Liver (tissue), 9 donors: ENCODE data around the gene TRPC4AP. TPM values are rescaled to one million over a fixed set of nuclear protein-coding genes. Genes with fewer than 3 reads are reported as not detected.

ENCODE experiments used
- DNase-seq: peaks from one replicate; pipeline ENCODE4 v3.0.0-alpha.2; 2017; ENCODE audit warnings: low spot score
- H3K27ac ChIP-seq, 2 donors: one replicate each; pipeline ENCODE4 v1.7.0; 2013; ENCODE audit warnings: inconsistent platforms in 2 of 2, low read length in 2 of 2, control low read depth in 1 of 2, low read depth in 1 of 2, mild to moderate bottlenecking in 1 of 2
- H3K27me3 ChIP-seq, 4 donors: one replicate each; pipeline versions ENCODE4 v1.6.1 to v1.7.0; 2013; ENCODE audit warnings: low read length in 3 of 4, inconsistent platforms in 1 of 4, mild to moderate bottlenecking in 1 of 4, moderate library complexity in 1 of 4; ENCODE audit not compliant: control insufficient read depth in 4 of 4, insufficient read depth in 4 of 4
- H3K36me3 ChIP-seq, 4 donors: one replicate each; pipeline versions ENCODE4 v1.6.1 to v1.7.0; 2013; ENCODE audit warnings: low read length in 3 of 4, mild to moderate bottlenecking in 3 of 4, low read depth in 1 of 4, moderate library complexity in 1 of 4; ENCODE audit not compliant: control insufficient read depth in 4 of 4, insufficient read depth in 3 of 4
- H3K4me1 ChIP-seq, 4 donors: one replicate each; pipeline versions ENCODE4 v1.6.1 to v1.7.0; 2013; ENCODE audit warnings: low read length in 3 of 4, mild to moderate bottlenecking in 3 of 4, moderate library complexity in 1 of 4; ENCODE audit not compliant: control insufficient read depth in 4 of 4, insufficient read depth in 4 of 4
- H3K4me3 ChIP-seq, 3 donors: one replicate each; pipeline versions ENCODE4 v1.6.1 to v1.7.0; 2013; ENCODE audit warnings: low read length in 3 of 3, control low read depth in 1 of 3, low read depth in 1 of 3, mild to moderate bottlenecking in 1 of 3
- H3K9ac ChIP-seq, 2 donors: one replicate each; pipeline ENCODE4 v1.7.0; 2013; ENCODE audit warnings: low read length in 2 of 2, mild to moderate bottlenecking in 2 of 2, moderate library complexity in 2 of 2, control low read depth in 1 of 2, low read depth in 1 of 2
- H3K9me3 ChIP-seq, 4 donors: one replicate each; pipeline versions ENCODE4 v1.6.1 to v1.7.0; 2013; ENCODE audit warnings: low read length in 3 of 4; ENCODE audit not compliant: control insufficient read depth in 4 of 4
- EGR1 ChIP-seq, 2 donors: IDR thresholded peaks; 2 replicates each; pipeline ENCODE4 v1.6.1; 2016 to 2018; ENCODE audit warnings: antibody characterized with exemption in 2 of 2, low read depth in 2 of 2
- FOXA1 ChIP-seq: IDR thresholded peaks from 2 replicates; pipeline ENCODE4 v1.6.1; 2016; ENCODE audit warnings: antibody characterized with exemption
- FOXA2 ChIP-seq: IDR thresholded peaks from 2 replicates; pipeline ENCODE4 v1.6.1; 2016; ENCODE audit warnings: antibody characterized with exemption
- GABPA ChIP-seq, 2 donors: IDR thresholded peaks in 1 of 2; conservative IDR thresholded peaks in 1 of 2; 2 replicates each; pipeline ENCODE4 v1.6.1; 2016; ENCODE audit warnings: antibody characterized with exemption in 2 of 2, mild to moderate bottlenecking in 1 of 2, moderate library complexity in 1 of 2
- HNF4A ChIP-seq, 2 donors: conservative IDR thresholded peaks; 2 replicates each; pipeline ENCODE4 v1.6.1; 2016; ENCODE audit warnings: antibody characterized with exemption in 2 of 2, mild to moderate bottlenecking in 2 of 2
- HNF4G ChIP-seq: IDR thresholded peaks from 2 replicates; pipeline ENCODE4 v1.6.1; 2016; ENCODE audit warnings: antibody characterized with exemption
- JUND ChIP-seq, 2 donors: IDR thresholded peaks; 2 replicates each; pipeline ENCODE4 v1.6.1; 2016; ENCODE audit warnings: antibody characterized with exemption in 2 of 2
- NR2F2 ChIP-seq: IDR thresholded peaks from 2 replicates; pipeline ENCODE4 v1.6.1; 2016; ENCODE audit warnings: antibody characterized with exemption
- RAD21 ChIP-seq, 2 donors: IDR thresholded peaks; 2 replicates each; pipeline ENCODE4 v1.6.1; 2016; ENCODE audit warnings: antibody characterized with exemption in 2 of 2, mild to moderate bottlenecking in 2 of 2
- RXRA ChIP-seq, 2 donors: IDR thresholded peaks; 2 replicates each; pipeline ENCODE4 v1.6.1; 2017 to 2018; ENCODE audit warnings: antibody characterized with exemption in 2 of 2, mild to moderate bottlenecking in 1 of 2
- SP1 ChIP-seq: IDR thresholded peaks from 2 replicates; pipeline ENCODE4 v1.6.1; 2018; ENCODE audit warnings: antibody characterized with exemption, mild to moderate bottlenecking
- TAF1 ChIP-seq: conservative IDR thresholded peaks from 2 replicates; pipeline ENCODE4 v1.6.1; 2016; ENCODE audit warnings: antibody characterized with exemption, mild to moderate bottlenecking
- YY1 ChIP-seq: IDR thresholded peaks from 2 replicates; pipeline ENCODE4 v1.6.1; 2016; ENCODE audit warnings: antibody characterized with exemption, mild to moderate bottlenecking
- WGBS: extraction: QIAGEN DNeasy Blood & Tissue Kit; methylation state at CpG from one replicate; pipeline ENCODE4 v1.1.7; 2013; 5-methylcytosine and 5-hydroxymethylcytosine counted together
- polyA plus RNA-seq, 2 donors: library from polyadenylated mRNA; stranded (reverse) in 1 of 2; unstranded in 1 of 2; fragments of 200-250 nt in 1 of 2; fragments of >200 nt in 1 of 2; fragmentation: Nextera tagmentation in 1 of 2; extraction: Ambion mirVana in 1 of 2; gene quantifications; one replicate each; pipeline versions ENCODE4 v1.2.1 to v1.2.3, GENCODE V29; 2013 to 2015
- total RNA-seq, 2 donors: library from RNA; depleted of rRNA; stranded (reverse); fragments of >200 nt; gene quantifications; one replicate each; pipeline ENCODE4 v1.2.3, GENCODE V29; 2014
- TF ChIP-seq, protein P1 (sequence below): IDR thresholded peaks from 2 replicates; pipeline ENCODE4 v1.6.1; 2016; ENCODE audit warnings: antibody characterized with exemption
- TF ChIP-seq, protein P2 (sequence below): IDR thresholded peaks from 2 replicates; pipeline ENCODE4 v1.6.1; 2016; ENCODE audit warnings: antibody characterized with exemption, mild to moderate bottlenecking
- TF ChIP-seq, protein P3 (sequence below): IDR thresholded peaks from 2 replicates; pipeline ENCODE4 v1.6.1; 2016; ENCODE audit warnings: antibody characterized with exemption
- TF ChIP-seq, protein P4 (sequence below): fragments of 150-350 bp; IDR thresholded peaks from 2 replicates; pipeline ENCODE4 v1.5.1; 2017; ENCODE audit warnings: improper control_type of control experiment, low read depth, low read length; ENCODE audit not compliant: missing input control
- TF ChIP-seq, protein P5 (sequence below): IDR thresholded peaks from 2 replicates; pipeline ENCODE4 v1.6.1; 2016; ENCODE audit warnings: antibody characterized with exemption
- donor health status: healthy.
- donor health status: healthy.
- donor health status: healthy.
- donor health status: healthy.
- donor health status: healthy.

Gene TRPC4AP
- total and polyA plus RNA-seq, 4 donors: 26.3 to 57.2 (median 33.8) TPM

DNA sequence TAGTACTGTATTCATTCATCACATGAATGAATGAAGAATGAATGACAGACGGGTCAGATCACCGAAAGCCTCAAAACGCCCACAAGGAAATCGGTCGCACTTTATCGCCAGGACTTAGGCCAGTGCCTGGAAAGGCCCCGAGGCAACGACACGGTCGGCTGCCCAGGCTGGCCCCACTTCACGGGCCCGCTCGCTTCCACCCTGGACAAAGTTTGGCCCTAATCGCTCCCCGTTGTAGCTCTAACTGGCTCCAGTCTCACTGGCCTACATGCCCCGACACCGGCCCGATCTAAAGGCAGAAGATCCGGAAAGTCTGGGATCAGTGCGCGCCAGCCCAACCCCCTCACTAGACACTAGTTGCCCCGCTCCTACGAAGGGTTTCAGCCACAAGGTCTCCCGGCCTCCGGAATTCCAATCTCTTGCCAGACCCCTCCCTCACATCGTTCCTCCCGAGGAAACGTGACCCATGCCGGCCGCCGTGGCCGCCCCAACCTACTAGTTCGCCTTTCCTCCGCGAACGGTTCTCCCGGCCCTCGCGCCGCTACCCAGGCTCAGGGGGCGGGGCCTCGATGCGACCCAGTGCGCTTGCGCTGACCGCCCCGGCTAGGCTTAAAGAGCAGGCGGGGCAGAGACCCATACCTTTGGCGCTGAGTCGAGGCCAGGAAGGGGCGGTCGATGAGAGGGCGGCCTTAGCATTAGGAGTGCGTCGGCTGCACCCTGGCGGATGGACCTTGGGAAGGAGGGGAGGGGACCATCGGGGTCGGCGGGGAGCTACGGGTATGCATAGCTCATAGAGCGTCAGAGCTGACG is 137.2 kb downstream of the TRPC4AP start, which contains the start of the genes GSS and MYH7B:
TSS of gene GSS (minus strand) at position 576 of the 810 bp plus-strand sequence. CDS start 3,954 bp downstream, outside the sequence.
TSS of gene MYH7B (plus strand) at position 638 of the 810 bp plus-strand sequence. CDS start 22,138 bp downstream, outside the sequence.
- Histone ChIP-seq H3K4me1 (peaks cover 0 to 21% (median 11%) of the 10 kb centered on the region in 4 donors), H3K9ac (peak within 1 kb of the TSS; percentile 85 to 90)
- WGBS: under 1% methylated on average over 62 of the region's 62 CpGs

More for the DNA sequence above, 137.2 kb downstream of the TRPC4AP start, which contains the start of the genes GSS and MYH7B:
- Histone ChIP-seq H3K4me3 (peak within 1 kb of the TSS; percentile 65 to 91 (median 86)), H3K36me3 (no peaks in the 10 kb centered on the region), H3K9me3 (no peaks in the 10 kb centered on the region), H3K27me3 (no peaks in the 10 kb centered on the region), H3K27ac (peak within 1 kb of the TSS; percentile 88 to 93)
- DNase-seq: peak; percentile 99
- peak; percentile 86 for TF ChIP-seq YY1
- TF ChIP-seq, protein P1, sequence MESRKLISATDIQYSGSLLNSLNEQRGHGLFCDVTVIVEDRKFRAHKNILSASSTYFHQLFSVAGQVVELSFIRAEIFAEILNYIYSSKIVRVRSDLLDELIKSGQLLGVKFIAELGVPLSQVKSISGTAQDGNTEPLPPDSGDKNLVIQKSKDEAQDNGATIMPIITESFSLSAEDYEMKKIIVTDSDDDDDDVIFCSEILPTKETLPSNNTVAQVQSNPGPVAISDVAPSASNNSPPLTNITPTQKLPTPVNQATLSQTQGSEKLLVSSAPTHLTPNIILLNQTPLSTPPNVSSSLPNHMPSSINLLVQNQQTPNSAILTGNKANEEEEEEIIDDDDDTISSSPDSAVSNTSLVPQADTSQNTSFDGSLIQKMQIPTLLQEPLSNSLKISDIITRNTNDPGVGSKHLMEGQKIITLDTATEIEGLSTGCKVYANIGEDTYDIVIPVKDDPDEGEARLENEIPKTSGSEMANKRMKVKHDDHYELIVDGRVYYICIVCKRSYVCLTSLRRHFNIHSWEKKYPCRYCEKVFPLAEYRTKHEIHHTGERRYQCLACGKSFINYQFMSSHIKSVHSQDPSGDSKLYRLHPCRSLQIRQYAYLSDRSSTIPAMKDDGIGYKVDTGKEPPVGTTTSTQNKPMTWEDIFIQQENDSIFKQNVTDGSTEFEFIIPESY: peak; percentile 95
- peak; percentile 82 for TF ChIP-seq TAF1
- TF ChIP-seq, protein P2, sequence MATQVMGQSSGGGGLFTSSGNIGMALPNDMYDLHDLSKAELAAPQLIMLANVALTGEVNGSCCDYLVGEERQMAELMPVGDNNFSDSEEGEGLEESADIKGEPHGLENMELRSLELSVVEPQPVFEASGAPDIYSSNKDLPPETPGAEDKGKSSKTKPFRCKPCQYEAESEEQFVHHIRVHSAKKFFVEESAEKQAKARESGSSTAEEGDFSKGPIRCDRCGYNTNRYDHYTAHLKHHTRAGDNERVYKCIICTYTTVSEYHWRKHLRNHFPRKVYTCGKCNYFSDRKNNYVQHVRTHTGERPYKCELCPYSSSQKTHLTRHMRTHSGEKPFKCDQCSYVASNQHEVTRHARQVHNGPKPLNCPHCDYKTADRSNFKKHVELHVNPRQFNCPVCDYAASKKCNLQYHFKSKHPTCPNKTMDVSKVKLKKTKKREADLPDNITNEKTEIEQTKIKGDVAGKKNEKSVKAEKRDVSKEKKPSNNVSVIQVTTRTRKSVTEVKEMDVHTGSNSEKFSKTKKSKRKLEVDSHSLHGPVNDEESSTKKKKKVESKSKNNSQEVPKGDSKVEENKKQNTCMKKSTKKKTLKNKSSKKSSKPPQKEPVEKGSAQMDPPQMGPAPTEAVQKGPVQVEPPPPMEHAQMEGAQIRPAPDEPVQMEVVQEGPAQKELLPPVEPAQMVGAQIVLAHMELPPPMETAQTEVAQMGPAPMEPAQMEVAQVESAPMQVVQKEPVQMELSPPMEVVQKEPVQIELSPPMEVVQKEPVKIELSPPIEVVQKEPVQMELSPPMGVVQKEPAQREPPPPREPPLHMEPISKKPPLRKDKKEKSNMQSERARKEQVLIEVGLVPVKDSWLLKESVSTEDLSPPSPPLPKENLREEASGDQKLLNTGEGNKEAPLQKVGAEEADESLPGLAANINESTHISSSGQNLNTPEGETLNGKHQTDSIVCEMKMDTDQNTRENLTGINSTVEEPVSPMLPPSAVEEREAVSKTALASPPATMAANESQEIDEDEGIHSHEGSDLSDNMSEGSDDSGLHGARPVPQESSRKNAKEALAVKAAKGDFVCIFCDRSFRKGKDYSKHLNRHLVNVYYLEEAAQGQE: peak; percentile 91
- peak in 1 of 2 donors; percentile 35 for TF ChIP-seq JUND (IDR thresholded peaks at IDR 0.05)
- TF ChIP-seq, protein P3, sequence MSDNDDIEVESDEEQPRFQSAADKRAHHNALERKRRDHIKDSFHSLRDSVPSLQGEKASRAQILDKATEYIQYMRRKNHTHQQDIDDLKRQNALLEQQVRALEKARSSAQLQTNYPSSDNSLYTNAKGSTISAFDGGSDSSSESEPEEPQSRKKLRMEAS: peak; percentile 57
- TF ChIP-seq FOXA1: peak; percentile 56
- TF ChIP-seq GABPA (IDR thresholded peaks at IDR 0.05 in 1 of 2, conservative IDR thresholded peaks at IDR 0.05 in 1 of 2): peak in 1 of 2 donors; percentile 37
- peak; percentile 37 to 52 for TF ChIP-seq HNF4A (conservative IDR thresholded peaks at IDR 0.05)
- TF ChIP-seq RXRA (IDR thresholded peaks at IDR 0.05): peak in 1 of 2 donors; percentile 58
- no peak for TF ChIP-seq FOXA2
- peak; percentile 90 to 92 for TF ChIP-seq RAD21 (IDR thresholded peaks at IDR 0.05)
- TF ChIP-seq, protein P4, sequence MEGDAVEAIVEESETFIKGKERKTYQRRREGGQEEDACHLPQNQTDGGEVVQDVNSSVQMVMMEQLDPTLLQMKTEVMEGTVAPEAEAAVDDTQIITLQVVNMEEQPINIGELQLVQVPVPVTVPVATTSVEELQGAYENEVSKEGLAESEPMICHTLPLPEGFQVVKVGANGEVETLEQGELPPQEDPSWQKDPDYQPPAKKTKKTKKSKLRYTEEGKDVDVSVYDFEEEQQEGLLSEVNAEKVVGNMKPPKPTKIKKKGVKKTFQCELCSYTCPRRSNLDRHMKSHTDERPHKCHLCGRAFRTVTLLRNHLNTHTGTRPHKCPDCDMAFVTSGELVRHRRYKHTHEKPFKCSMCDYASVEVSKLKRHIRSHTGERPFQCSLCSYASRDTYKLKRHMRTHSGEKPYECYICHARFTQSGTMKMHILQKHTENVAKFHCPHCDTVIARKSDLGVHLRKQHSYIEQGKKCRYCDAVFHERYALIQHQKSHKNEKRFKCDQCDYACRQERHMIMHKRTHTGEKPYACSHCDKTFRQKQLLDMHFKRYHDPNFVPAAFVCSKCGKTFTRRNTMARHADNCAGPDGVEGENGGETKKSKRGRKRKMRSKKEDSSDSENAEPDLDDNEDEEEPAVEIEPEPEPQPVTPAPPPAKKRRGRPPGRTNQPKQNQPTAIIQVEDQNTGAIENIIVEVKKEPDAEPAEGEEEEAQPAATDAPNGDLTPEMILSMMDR: peak; percentile 40
- TF ChIP-seq, protein P5, sequence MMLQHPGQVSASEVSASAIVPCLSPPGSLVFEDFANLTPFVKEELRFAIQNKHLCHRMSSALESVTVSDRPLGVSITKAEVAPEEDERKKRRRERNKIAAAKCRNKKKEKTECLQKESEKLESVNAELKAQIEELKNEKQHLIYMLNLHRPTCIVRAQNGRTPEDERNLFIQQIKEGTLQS: no peak
- peak; percentile 70 for TF ChIP-seq SP1
- no peak for TF ChIP-seq HNF4G
- TF ChIP-seq EGR1 (IDR thresholded peaks at IDR 0.05; ENCODE audit: low read depth in 2 of 2): peak; percentile 20 to 24
- TF ChIP-seq NR2F2: peak; percentile 59
